Breast epithelium (tissue), 4 donors: Measurements from ENCODE around the gene CCL7. TPM values are rescaled to one million over a fixed set of nuclear protein-coding genes. Genes with fewer than 3 reads are reported as not detected.

Experiments used
- DNase-seq, 2 donors: peaks; one replicate each; pipeline ENCODE4 v3.0.0-alpha.2; 2019; ENCODE audit warnings: low spot score in 2 of 2
- H3K27ac ChIP-seq, 2 donors: fragments of 200-600 bp; sonication (generic) in 1 of 2; one replicate each; pipeline ENCODE4 v1.5.1; 2016 to 2019; ENCODE audit warnings: mild to moderate bottlenecking in 1 of 2
- H3K27me3 ChIP-seq, 2 donors: fragments of 200-600 bp; sonication (generic) in 1 of 2; one replicate each; pipeline versions ENCODE4 v1.5.1 to v1.6.0; 2017 to 2019; ENCODE audit warnings: control low read depth in 1 of 2, mild to moderate bottlenecking in 1 of 2
- H3K36me3 ChIP-seq: fragments of 200-600 bp; one replicate; pipeline ENCODE4 v1.5.1; 2019
- H3K4me1 ChIP-seq, 2 donors: fragments of 200-600 bp; sonication (generic); one replicate each; pipeline ENCODE4 v1.5.1; 2016 to 2019; ENCODE audit warnings: control low read depth in 1 of 2
- H3K4me3 ChIP-seq, 3 donors: fragments of 200-600 bp; sonication (generic); 1 replicate in 2 of 3; 2 replicates in 1 of 3; pipeline ENCODE4 v1.5.1; 2016 to 2019; ENCODE audit warnings: mild to moderate bottlenecking in 3 of 3, moderate library complexity in 2 of 3
- H3K9me3 ChIP-seq, 2 donors: fragments of 200-600 bp; sonication (generic) in 1 of 2; one replicate each; pipeline ENCODE4 v1.5.1; 2016 to 2019; ENCODE audit warnings: control low read depth in 1 of 2
- POLR2A ChIP-seq: fragments of 450-650 bp; IDR thresholded peaks from one replicate; pipeline ENCODE4 v1.6.1; 2016; ENCODE audit warnings: antibody characterized with exemption, mild to moderate bottlenecking, moderate library complexity
- POLR2AphosphoS5 ChIP-seq, 3 donors: sonication (generic); formaldehyde crosslinking; IDR thresholded peaks; one replicate each; pipeline ENCODE4 v1.6.1; 2017; ENCODE audit warnings: antibody characterized with exemption in 3 of 3
- intact Hi-C: fragments of 100-400 bp; cut with DNase I; formaldehyde crosslinking; loops from one replicate; pipeline ENCODE4 v1.15.1; 2023; ENCODE audit warnings: low total_unique reads
- total RNA-seq, 3 donors: library from RNA; depleted of rRNA; stranded (reverse); fragments of >200 nt; gene quantifications; one replicate each; pipeline ENCODE4 v1.1.0, GENCODE V29; 2016
- TF ChIP-seq, protein P1 (sequence below), 3 donors: fragments of 450-650 bp; IDR thresholded peaks; one replicate each; pipeline ENCODE4 v1.5.1; 2016 to 2017; ENCODE audit warnings: antibody characterized with exemption in 3 of 3, mild to moderate bottlenecking in 3 of 3, moderate library complexity in 3 of 3

Gene CCL7
- total RNA-seq, 3 donors from 2014 or later, result not detected

DNA sequence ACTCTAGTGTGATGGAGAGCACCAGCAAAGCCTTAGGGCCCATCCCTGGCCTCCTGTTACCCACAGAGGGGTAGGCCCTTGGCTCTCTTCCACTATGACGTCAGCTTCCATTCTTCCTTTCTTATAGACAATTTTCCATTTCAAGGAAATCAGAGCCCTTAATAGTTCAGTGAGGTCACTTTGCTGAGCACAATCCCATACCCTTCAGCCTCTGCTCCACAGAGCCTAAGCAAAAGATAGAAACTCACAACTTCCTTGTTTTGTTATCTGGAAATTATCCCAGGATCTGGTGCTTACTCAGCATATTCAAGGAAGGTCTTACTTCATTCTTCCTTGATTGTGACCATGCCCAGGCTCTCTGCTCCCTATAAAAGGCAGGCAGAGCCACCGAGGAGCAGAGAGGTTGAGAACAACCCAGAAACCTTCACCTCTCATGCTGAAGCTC is 49.0 kb downstream of the CCL7 start, which contains the start of gene CCL8:
TSS of gene CCL8 (plus strand) at position 397 of the 445 bp plus-strand sequence. CDS start 67 bp downstream, outside the sequence.
- TF ChIP-seq POLR2A (no peak), POLR2AphosphoS5 (IDR thresholded peaks at IDR 0.05) (no peak)
- TF ChIP-seq, protein P1, sequence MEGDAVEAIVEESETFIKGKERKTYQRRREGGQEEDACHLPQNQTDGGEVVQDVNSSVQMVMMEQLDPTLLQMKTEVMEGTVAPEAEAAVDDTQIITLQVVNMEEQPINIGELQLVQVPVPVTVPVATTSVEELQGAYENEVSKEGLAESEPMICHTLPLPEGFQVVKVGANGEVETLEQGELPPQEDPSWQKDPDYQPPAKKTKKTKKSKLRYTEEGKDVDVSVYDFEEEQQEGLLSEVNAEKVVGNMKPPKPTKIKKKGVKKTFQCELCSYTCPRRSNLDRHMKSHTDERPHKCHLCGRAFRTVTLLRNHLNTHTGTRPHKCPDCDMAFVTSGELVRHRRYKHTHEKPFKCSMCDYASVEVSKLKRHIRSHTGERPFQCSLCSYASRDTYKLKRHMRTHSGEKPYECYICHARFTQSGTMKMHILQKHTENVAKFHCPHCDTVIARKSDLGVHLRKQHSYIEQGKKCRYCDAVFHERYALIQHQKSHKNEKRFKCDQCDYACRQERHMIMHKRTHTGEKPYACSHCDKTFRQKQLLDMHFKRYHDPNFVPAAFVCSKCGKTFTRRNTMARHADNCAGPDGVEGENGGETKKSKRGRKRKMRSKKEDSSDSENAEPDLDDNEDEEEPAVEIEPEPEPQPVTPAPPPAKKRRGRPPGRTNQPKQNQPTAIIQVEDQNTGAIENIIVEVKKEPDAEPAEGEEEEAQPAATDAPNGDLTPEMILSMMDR (IDR thresholded peaks at IDR 0.05), result no peak
- H3K4me1 ChIP-seq, result peaks cover 0 to under 1% of the 10 kb centered on the region in 2 donors
- no peaks in the 10 kb centered on the region for H3K36me3 ChIP-seq
- DNase-seq, result no peak
- H3K4me3 ChIP-seq, result no peak within 1 kb of the TSS
- intact Hi-C loops, result no loop called here
- peak within 1 kb of the TSS; percentile 22 to 61 for H3K27ac ChIP-seq
- H3K27me3 ChIP-seq, result no peaks in the 10 kb centered on the region
- H3K9me3 ChIP-seq, result peaks cover 0 to 2% of the 10 kb centered on the region in 2 donors

Other genes starting within 250 kb of the CCL7 start
- gene CCL2, start 14.9 kb upstream of the CCL7 start, total RNA-seq, result 10 to 100 TPM in 2 of 3 donors, 1 to 10 TPM in 1; 7.4 to 64.4 (median 26.5) TPM
- under 1 TPM in 1 of 3 donors, not detected in 2; 0.29 TPM for gene CCL11, start 15.5 kb downstream of the CCL7 start, total RNA-seq
- 1 to 10 TPM in 1 of 3 donors, under 1 TPM in 2; 0.66 to 2.6 (median 0.88) TPM for gene CCL8, start 49.2 kb downstream of the CCL7 start, total RNA-seq
- gene CCL13, start 86.3 kb downstream of the CCL7 start, total RNA-seq, result 1 to 10 TPM; 1.0 to 4.3 (median 2.0) TPM
- not detected for gene CCL1, start 93.0 kb downstream of the CCL7 start, total RNA-seq